ENCODE results near the gene RAB40C.

DNA sequence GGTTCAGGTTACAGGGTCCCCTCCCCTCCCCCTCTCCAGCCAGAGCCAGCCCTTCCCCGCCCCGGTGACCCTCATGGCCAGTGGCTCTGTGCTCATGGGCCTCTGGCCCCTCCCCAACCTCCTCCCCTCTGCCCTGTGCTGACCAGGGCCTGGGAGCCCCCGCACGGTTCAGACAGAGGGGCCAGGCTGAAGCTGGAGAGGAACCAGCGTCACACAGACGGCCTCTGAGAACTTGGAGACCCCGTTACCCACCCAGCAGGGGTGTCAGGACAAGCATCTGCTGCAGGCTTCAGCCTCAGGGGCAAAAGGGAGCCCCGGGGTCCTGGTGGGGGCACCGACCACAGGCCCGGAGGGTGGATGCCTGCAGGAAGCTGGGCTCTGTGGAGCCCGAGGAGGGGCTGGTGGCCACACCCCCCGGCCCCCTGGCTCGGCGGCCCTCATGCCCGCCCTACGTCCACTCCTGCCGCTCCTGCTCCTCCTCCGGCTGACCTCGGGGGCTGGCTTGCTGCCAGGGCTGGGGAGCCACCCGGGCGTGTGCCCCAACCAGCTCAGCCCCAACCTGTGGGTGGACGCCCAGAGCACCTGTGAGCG, 41.0 kb downstream of the RAB40C start, which contains the start of gene WFIKKN1:
- TF ChIP-seq, protein P1, sequence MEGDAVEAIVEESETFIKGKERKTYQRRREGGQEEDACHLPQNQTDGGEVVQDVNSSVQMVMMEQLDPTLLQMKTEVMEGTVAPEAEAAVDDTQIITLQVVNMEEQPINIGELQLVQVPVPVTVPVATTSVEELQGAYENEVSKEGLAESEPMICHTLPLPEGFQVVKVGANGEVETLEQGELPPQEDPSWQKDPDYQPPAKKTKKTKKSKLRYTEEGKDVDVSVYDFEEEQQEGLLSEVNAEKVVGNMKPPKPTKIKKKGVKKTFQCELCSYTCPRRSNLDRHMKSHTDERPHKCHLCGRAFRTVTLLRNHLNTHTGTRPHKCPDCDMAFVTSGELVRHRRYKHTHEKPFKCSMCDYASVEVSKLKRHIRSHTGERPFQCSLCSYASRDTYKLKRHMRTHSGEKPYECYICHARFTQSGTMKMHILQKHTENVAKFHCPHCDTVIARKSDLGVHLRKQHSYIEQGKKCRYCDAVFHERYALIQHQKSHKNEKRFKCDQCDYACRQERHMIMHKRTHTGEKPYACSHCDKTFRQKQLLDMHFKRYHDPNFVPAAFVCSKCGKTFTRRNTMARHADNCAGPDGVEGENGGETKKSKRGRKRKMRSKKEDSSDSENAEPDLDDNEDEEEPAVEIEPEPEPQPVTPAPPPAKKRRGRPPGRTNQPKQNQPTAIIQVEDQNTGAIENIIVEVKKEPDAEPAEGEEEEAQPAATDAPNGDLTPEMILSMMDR (IDR thresholded peaks at IDR 0.05; ENCODE audit: borderline replicate concordance, extremely low read depth, low read length, poor library complexity, severe bottlenecking) = no peak
- no peak for TF ChIP-seq EZH2 (IDR thresholded peaks at IDR 0.05; ENCODE audit: borderline replicate concordance, low read depth, low read length, severe bottlenecking)

Data from DND-41 (cell line).